CD4-positive, alpha-beta memory T cell (primary cell): ENCODE measurements around the gene SLC25A12. TPM values are rescaled to one million over a fixed set of nuclear protein-coding genes. Genes with fewer than 3 reads are reported as not detected.

ENCODE experiments used
- CTCF ChIA-PET: fragments of 350-600 bp; sonication (Branson Sonifier 250); formaldehyde crosslinking; loops from one replicate; lab custom pipeline; 2021; ENCODE audit warnings: inconsistent platforms; ENCODE audit not compliant: partially characterized antibody; lab: Charles Lee
- POLR2A ChIA-PET: fragments of 350-600 bp; sonication (Branson Sonifier 250); formaldehyde crosslinking; loops from one replicate; lab custom pipeline; 2021; ENCODE audit not compliant: partially characterized antibody; lab: Charles Lee
- DNase-seq, 5 donors: peaks; one replicate each; pipeline versions ENCODE4 v3.0.0 to v3.0.0-alpha.2; 2020 to 2022; ENCODE audit warnings: mixed read lengths in 1 of 5
- H3K27ac ChIP-seq: one replicate; pipeline ENCODE4 v1.7.0; 2013; ENCODE audit warnings: low read depth, low read length
- H3K27me3 ChIP-seq: 2 replicates; pipeline ENCODE4 v1.7.0; 2013; ENCODE audit warnings: mild to moderate bottlenecking, low read length, moderate library complexity; ENCODE audit not compliant: insufficient read depth
- H3K36me3 ChIP-seq: 2 replicates; pipeline ENCODE4 v1.7.0; 2013; ENCODE audit warnings: mild to moderate bottlenecking, low read length, moderate library complexity; ENCODE audit not compliant: insufficient read depth
- H3K4me1 ChIP-seq: 2 replicates; pipeline ENCODE4 v1.7.0; 2013; ENCODE audit warnings: mild to moderate bottlenecking, low read length, moderate library complexity; ENCODE audit not compliant: insufficient read depth
- H3K4me3 ChIP-seq, 2 donors: one replicate each; pipeline ENCODE4 v1.7.0; 2013; ENCODE audit warnings: low read length in 2 of 2, mild to moderate bottlenecking in 1 of 2
- H3K9me3 ChIP-seq, 2 donors: one replicate each; pipeline ENCODE4 v1.7.0; 2013; ENCODE audit warnings: low read length in 2 of 2, control low read depth in 1 of 2; ENCODE audit not compliant: control insufficient read depth in 1 of 2
- H3K27ac Mint-ChIP-seq, 7 donors: one replicate each; pipeline ENCODE4 v1.8.0; 2020 to 2021; ENCODE audit warnings: mixed read lengths in 7 of 7, mild to moderate bottlenecking in 6 of 7, inconsistent platforms in 3 of 7, moderate library complexity in 3 of 7
- H3K27me3 Mint-ChIP-seq, 2 donors: one replicate each; pipeline ENCODE4 v1.8.0; 2020 to 2021; ENCODE audit warnings: mixed read lengths in 2 of 2
- H3K36me3 Mint-ChIP-seq, 2 donors: one replicate each; pipeline ENCODE4 v1.8.0; 2020 to 2021; ENCODE audit warnings: mixed read lengths in 2 of 2, inconsistent platforms in 1 of 2, mild to moderate bottlenecking in 1 of 2
- H3K4me1 Mint-ChIP-seq, 4 donors: one replicate each; pipeline ENCODE4 v1.8.0; 2020 to 2021; ENCODE audit warnings: mixed read lengths in 4 of 4, mild to moderate bottlenecking in 1 of 4
- H3K4me3 Mint-ChIP-seq, 8 donors: one replicate each; pipeline ENCODE4 v1.8.0; 2020 to 2021; ENCODE audit warnings: mixed read lengths in 8 of 8, mild to moderate bottlenecking in 7 of 8, moderate library complexity in 6 of 8, inconsistent platforms in 3 of 8
- H3K9me3 Mint-ChIP-seq, 8 donors: one replicate each; pipeline ENCODE4 v1.8.0; 2020 to 2021; ENCODE audit warnings: mixed read lengths in 8 of 8, mild to moderate bottlenecking in 5 of 8, inconsistent platforms in 3 of 8, moderate library complexity in 1 of 8
- intact Hi-C: fragments of 100-400 bp; cut with micrococcal nuclease; formaldehyde crosslinking; loops from one replicate; pipeline ENCODE4 v1.15.1; 2023
- polyA plus RNA-seq, 2 donors: library from polyadenylated mRNA; unstranded; fragments of 300-500 nt; fragmentation: Illumina TruSeq; gene quantifications; one replicate each; pipeline ENCODE4 v1.2.3, GENCODE V29; 2021
- total RNA-seq, 2 experiments: library from RNA; stranded (reverse); gene quantifications; one replicate each; pipeline ENCODE4 v1.2.3, GENCODE V29; 2021

Gene SLC25A12
- total and polyA plus RNA-seq, 4 experiments from 2014 or later = 7.4 to 14.9 (median 14.4) TPM

DNA sequence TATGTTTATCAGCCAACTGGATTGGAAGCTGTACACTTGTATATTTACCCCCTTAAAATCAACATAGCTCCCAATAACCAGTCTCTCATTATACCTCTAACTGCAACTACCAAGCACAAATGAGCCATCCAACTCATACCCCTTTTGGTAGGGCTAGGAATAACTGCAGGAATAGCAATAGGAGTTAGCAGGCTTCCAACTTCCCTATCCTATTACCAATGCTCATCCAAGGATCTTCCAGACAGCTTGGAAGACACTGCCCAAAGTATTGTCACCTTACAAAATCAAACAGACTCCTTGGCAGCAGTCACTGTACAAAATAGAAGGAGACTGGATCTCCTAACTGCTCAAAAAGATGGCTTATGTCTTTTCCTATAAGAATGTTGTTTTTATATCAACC is 61.6 kb downstream of the SLC25A12 start:
- Histone ChIP-seq H3K27me3 (no peaks in the 10 kb centered on the region), H3K36me3 (peaks cover 40% of the 10 kb centered on the region), H3K27ac (no peak overlapping the region), H3K4me1 (no peaks in the 10 kb centered on the region), H3K4me3 (no peak overlapping the region), H3K9me3 (no peaks in the 10 kb centered on the region)
- intact Hi-C loops = no loop called here
- Mint-ChIP-seq H3K36me3 (peaks cover 76% of the 10 kb centered on the region in 2 donors), H3K4me3 (no peak overlapping the region), H3K27me3 (no peaks in the 10 kb centered on the region), H3K9me3 (peaks cover 0 to 2% (median 0%) of the 10 kb centered on the region in 8 donors), H3K27ac (no peak overlapping the region), H3K4me1 (no peaks in the 10 kb centered on the region)
- ChIA-PET POLR2A (no interaction called here), CTCF (no interaction called here)
- no peak for DNase-seq

DNA sequence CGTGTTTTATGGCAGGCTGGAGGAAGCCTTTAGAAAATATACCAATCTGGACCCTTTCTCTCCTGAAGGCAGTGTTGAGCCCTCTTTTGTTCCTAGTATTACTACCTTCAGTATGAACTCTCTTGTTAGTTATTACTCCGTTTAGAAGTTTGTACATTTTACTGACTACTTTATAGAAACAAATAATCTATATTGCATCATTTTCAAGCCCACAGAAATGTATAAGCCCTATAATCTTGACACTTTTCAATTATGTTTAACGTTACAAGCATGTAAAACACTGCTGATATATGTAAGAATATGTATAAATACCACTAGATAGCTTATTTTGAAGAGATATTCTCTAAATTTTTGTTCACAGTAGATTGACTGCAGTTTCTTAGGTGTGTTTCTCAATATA is 64.0 kb downstream of the SLC25A12 start:
- H3K36me3 ChIP-seq = peaks cover 33% of the 10 kb centered on the region
- H3K4me1 Mint-ChIP-seq = no peaks in the 10 kb centered on the region
- POLR2A ChIA-PET = no interaction called here
- no peaks in the 10 kb centered on the region for H3K27me3 ChIP-seq
- H3K4me1 ChIP-seq = no peaks in the 10 kb centered on the region
- no peaks in the 10 kb centered on the region for H3K9me3 ChIP-seq
- H3K4me3 ChIP-seq = no peak overlapping the region
- intact Hi-C loops = no loop called here
- no peak for DNase-seq
- H3K27ac ChIP-seq = no peak overlapping the region
- CTCF ChIA-PET = no interaction called here
- H3K9me3 Mint-ChIP-seq = peaks cover 0 to 2% (median 0%) of the 10 kb centered on the region in 8 donors
- no peaks in the 10 kb centered on the region for H3K27me3 Mint-ChIP-seq
- H3K4me3 Mint-ChIP-seq = no peak overlapping the region
- no peak overlapping the region for H3K27ac Mint-ChIP-seq
- peaks cover 75 to 80% of the 10 kb centered on the region in 2 donors for H3K36me3 Mint-ChIP-seq

DNA sequence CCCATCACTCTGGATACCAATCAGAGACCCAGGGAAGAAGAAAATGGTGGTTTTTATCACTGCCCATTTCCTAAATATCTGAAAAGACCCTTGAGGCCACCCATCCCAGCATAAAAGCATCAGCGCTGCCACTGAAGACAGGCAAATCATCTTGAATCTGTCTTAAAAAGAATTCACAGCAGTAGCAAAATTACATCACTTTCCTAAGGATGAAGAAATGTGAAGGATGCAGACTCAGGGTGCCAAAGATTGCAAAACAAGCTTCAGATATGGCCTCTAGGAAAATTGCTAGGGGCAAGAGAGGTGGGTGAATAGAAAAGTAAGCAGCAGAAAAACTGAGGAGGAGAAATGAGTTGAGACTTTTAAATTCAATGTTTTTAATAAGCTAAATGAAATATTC is 70.0 kb downstream of the SLC25A12 start:
- Mint-ChIP-seq H3K4me3 (no peak overlapping the region), H3K4me1 (no peaks in the 10 kb centered on the region), H3K27me3 (no peaks in the 10 kb centered on the region), H3K27ac (no peak overlapping the region), H3K36me3 (peaks cover 36 to 51% of the 10 kb centered on the region in 2 donors), H3K9me3 (no peaks in the 10 kb centered on the region)
- Histone ChIP-seq H3K36me3 (peaks cover 9% of the 10 kb centered on the region), H3K4me1 (no peaks in the 10 kb centered on the region), H3K27me3 (no peaks in the 10 kb centered on the region), H3K27ac (no peak overlapping the region), H3K9me3 (no peaks in the 10 kb centered on the region), H3K4me3 (no peak overlapping the region)
- POLR2A ChIA-PET = no interaction called here
- CTCF ChIA-PET = no interaction called here
- DNase-seq = no peak
- intact Hi-C loops = no loop called here

DNA sequence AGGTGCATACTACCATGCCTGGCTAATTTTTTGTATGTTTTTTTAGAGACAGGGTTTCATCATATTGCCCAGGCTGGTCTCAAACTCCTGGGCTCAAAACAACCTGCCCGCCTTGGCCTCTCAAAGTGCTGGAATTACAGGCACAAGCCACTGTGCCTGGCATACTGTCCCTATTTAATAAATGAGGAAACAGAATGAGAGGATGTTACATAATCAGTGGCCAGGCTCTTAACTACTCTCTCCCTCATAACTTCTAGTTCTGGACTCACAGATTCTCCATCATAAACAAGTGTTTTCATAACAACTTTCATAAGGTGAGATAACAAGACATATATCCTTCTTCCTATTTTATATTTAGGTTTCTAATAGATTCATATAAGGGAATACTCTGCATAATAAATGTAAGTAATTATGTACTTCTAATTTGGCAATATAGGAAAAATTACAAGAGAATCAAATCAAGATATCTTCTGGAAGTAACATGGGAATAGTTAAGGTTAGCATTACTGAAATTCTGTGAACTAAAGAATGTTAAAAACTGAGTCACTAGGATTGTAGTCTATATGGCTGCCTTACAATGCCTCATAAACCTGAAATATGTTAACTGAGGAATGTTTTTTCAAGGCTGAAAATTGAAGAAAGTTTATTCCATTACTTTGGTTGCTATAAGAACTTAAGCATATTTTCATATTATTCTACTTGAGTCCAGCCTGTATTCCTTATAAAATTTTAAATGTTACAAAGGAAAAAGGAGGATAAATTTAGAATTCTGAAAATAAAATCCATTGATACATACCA is 71.3 kb downstream of the SLC25A12 start:
- Histone ChIP-seq H3K27ac (no peak overlapping the region), H3K9me3 (no peaks in the 10 kb centered on the region), H3K36me3 (peaks cover 9% of the 10 kb centered on the region), H3K4me1 (no peaks in the 10 kb centered on the region), H3K4me3 (no peak overlapping the region), H3K27me3 (no peaks in the 10 kb centered on the region)
- POLR2A ChIA-PET = no interaction called here
- Mint-ChIP-seq H3K27ac (peak overlapping the region in 1 of 7 donors; percentile 75), H3K4me1 (no peaks in the 10 kb centered on the region), H3K9me3 (no peaks in the 10 kb centered on the region), H3K27me3 (no peaks in the 10 kb centered on the region), H3K4me3 (no peak overlapping the region), H3K36me3 (peaks cover 25 to 38% of the 10 kb centered on the region in 2 donors)
- CTCF ChIA-PET = no interaction called here
- intact Hi-C loops = no loop called here
- DNase-seq = no peak

DNA sequence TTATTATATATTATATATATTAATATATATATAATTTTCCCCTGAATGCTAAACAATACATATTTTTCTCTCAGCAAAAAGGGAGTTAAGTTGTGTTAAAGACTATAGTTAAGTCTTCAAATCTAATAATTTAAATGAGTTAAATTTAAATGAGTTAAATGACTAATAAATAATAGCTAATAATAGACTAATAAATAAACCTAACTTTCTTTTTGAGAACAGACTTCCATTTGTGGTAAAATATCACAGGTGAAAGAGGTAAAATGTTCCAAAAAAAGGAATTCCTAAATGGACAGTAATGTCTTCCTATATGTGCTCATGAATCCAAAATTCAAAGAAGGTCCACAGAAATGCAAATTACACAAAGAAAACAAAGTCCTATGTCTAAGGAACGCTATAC is 74.6 kb downstream of the SLC25A12 start:
- DNase-seq = no peak
- H3K27me3 Mint-ChIP-seq = no peaks in the 10 kb centered on the region
- POLR2A ChIA-PET = no interaction called here
- Histone ChIP-seq H3K4me3 (no peak overlapping the region), H3K27ac (no peak overlapping the region), H3K9me3 (no peaks in the 10 kb centered on the region), H3K36me3 (no peaks in the 10 kb centered on the region), H3K27me3 (no peaks in the 10 kb centered on the region), H3K4me1 (no peaks in the 10 kb centered on the region)
- H3K36me3 Mint-ChIP-seq = peaks cover 11 to 21% of the 10 kb centered on the region in 2 donors
- H3K4me3 Mint-ChIP-seq = no peak overlapping the region
- intact Hi-C loops = no loop called here
- CTCF ChIA-PET = no interaction called here
- no peaks in the 10 kb centered on the region for H3K4me1 Mint-ChIP-seq
- no peaks in the 10 kb centered on the region for H3K9me3 Mint-ChIP-seq
- peak overlapping the region in 2 of 7 donors; percentile 48 to 59 for H3K27ac Mint-ChIP-seq

DNA sequence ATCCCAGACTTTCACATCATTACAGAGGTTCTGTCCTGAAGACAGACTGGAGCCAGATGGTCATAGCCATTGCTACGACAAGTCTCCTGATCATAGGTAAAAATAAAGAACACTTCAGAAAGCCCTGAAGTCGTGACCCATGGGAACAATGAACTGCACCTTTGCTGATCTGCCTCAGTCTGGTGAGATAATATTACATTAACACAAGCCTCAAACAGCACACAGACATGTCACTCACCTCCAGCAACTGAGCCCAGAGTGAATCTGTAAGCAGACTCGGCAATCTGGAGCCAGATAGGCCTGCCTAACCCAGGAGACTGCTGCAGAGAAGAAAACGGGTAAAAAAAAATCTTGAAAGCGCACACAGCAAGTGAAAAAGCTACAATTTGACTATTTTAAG is 79.2 kb downstream of the SLC25A12 start:
- CTCF ChIA-PET = no interaction called here

DNA sequence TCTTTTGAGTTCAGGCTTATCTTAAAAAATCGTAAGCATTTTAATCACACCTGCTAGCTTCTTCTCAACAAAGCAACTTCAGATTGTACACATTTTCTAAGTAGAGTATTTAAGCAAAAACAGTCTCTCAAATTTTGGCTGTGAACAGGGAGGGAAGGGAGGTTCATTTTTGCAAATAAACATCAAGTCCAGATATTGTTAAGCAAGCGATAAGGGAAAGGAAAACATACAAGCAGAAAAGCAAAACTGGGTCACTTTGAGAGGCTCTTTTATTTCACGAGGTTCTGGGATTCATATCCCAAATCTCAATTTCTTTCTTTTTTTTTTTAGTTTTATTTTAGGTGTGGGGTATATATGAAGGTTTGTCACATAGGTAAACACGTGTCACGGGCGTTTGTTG is 79.9 kb downstream of the SLC25A12 start:
- no peaks in the 10 kb centered on the region for H3K27me3 ChIP-seq
- H3K27ac ChIP-seq = no peak overlapping the region
- no peak overlapping the region for H3K4me3 ChIP-seq
- Mint-ChIP-seq H3K4me3 (no peak overlapping the region), H3K9me3 (no peaks in the 10 kb centered on the region), H3K36me3 (peaks cover 28 to 29% of the 10 kb centered on the region in 2 donors), H3K27me3 (no peaks in the 10 kb centered on the region), H3K27ac (no peak overlapping the region), H3K4me1 (no peaks in the 10 kb centered on the region)
- CTCF ChIA-PET = interaction anchor here (1.2 kb wide), 1 partner anchor 292 kb away, joined by 4 read pairs; no protein-coding TSS in a partner anchor
- intact Hi-C loops = loop anchor here (5.0 kb wide), 1 partner anchor 668 kb away; no protein-coding TSS in a partner anchor
- POLR2A ChIA-PET = no interaction called here
- no peaks in the 10 kb centered on the region for H3K36me3 ChIP-seq
- H3K4me1 ChIP-seq = no peaks in the 10 kb centered on the region
- H3K9me3 ChIP-seq = no peaks in the 10 kb centered on the region
- DNase-seq = no peak

More for the DNA sequence above, 79.2 kb downstream of the SLC25A12 start:
- no peak overlapping the region for H3K4me3 ChIP-seq
- no peaks in the 10 kb centered on the region for H3K4me1 Mint-ChIP-seq
- no peaks in the 10 kb centered on the region for H3K36me3 ChIP-seq
- intact Hi-C loops = loop anchor here (5.0 kb wide), 1 partner anchor 667 kb away; no protein-coding TSS in a partner anchor
- DNase-seq = no peak
- H3K36me3 Mint-ChIP-seq = peaks cover 23 to 25% of the 10 kb centered on the region in 2 donors
- POLR2A ChIA-PET = no interaction called here
- peak overlapping the region in 1 of 7 donors; percentile 31 for H3K27ac Mint-ChIP-seq
- H3K27ac ChIP-seq = no peak overlapping the region
- H3K4me1 ChIP-seq = no peaks in the 10 kb centered on the region
- H3K9me3 ChIP-seq = no peaks in the 10 kb centered on the region
- H3K9me3 Mint-ChIP-seq = no peaks in the 10 kb centered on the region
- H3K27me3 ChIP-seq = no peaks in the 10 kb centered on the region
- no peak overlapping the region for H3K4me3 Mint-ChIP-seq
- no peaks in the 10 kb centered on the region for H3K27me3 Mint-ChIP-seq
